Neural cell (in vitro differentiated cells): ENCODE results near the gene NFIB.

Experiments used
- EP300 ChIP-seq: fragments of 450-650 bp; conservative IDR thresholded peaks from 2 replicates; pipeline ENCODE4 v1.6.1; 2014; ENCODE audit warnings: antibody characterized with exemption, mild to moderate bottlenecking, moderate library complexity; ENCODE audit not compliant: poor library complexity, severe bottlenecking
- EZH2 ChIP-seq: fragments of 200-600, 300-800 bp; shearing (Covaris generic), sonication (generic); IDR thresholded peaks from 2 replicates; pipeline ENCODE4 v1.6.1; 2014; ENCODE audit warnings: antibody characterized with exemption, low read length, borderline replicate concordance, mild to moderate bottlenecking; ENCODE audit not compliant: insufficient read depth, poor library complexity, severe bottlenecking
- MXI1 ChIP-seq: fragments of 450-650 bp; conservative IDR thresholded peaks from 2 replicates; pipeline ENCODE4 v1.6.1; 2014; ENCODE audit warnings: antibody characterized with exemption, mild to moderate bottlenecking; ENCODE audit not compliant: poor library complexity, severe bottlenecking
- POLR2AphosphoS5 ChIP-seq: IDR thresholded peaks from 2 replicates; pipeline ENCODE4 v1.6.1; 2012
- TAF1 ChIP-seq: IDR thresholded peaks from 2 replicates; pipeline ENCODE4 v1.6.1; 2012; ENCODE audit warnings: low read depth
- TF ChIP-seq, protein P1 (sequence below): fragments of 450-650 bp; IDR thresholded peaks from 2 replicates; pipeline ENCODE4 v1.5.1; 2014; ENCODE audit warnings: antibody characterized with exemption, mild to moderate bottlenecking, moderate library complexity; ENCODE audit not compliant: poor library complexity, severe bottlenecking

DNA sequence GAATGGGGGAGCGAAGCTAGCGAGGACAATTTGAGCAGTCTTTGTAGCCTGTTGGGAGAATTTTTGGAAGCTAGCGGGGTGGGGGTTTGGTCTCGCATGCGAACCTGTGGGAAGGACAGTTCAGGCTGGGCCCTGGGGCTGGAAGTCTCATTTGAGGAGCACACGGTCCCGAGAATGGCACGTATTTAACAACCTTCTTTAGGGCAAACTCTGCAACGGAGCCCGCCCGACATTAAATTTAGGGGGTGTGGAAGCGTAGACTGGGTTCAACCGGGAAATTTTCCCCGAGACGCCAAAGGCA, 35.2 kb upstream of the NFIB start:
- TF ChIP-seq, protein P1, sequence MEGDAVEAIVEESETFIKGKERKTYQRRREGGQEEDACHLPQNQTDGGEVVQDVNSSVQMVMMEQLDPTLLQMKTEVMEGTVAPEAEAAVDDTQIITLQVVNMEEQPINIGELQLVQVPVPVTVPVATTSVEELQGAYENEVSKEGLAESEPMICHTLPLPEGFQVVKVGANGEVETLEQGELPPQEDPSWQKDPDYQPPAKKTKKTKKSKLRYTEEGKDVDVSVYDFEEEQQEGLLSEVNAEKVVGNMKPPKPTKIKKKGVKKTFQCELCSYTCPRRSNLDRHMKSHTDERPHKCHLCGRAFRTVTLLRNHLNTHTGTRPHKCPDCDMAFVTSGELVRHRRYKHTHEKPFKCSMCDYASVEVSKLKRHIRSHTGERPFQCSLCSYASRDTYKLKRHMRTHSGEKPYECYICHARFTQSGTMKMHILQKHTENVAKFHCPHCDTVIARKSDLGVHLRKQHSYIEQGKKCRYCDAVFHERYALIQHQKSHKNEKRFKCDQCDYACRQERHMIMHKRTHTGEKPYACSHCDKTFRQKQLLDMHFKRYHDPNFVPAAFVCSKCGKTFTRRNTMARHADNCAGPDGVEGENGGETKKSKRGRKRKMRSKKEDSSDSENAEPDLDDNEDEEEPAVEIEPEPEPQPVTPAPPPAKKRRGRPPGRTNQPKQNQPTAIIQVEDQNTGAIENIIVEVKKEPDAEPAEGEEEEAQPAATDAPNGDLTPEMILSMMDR = no peak
- TF ChIP-seq EZH2 (no peak), EP300 (no peak), TAF1 (no peak), POLR2AphosphoS5 (no peak), MXI1 (no peak)
